HG03442 (cell line): ENCODE data around the gene THAP6.

Experiments
- ATAC-seq: cut with Tn5 transposase; IDR thresholded peaks from one replicate; pipeline ENCODE4 v1.9.1; 2021; ENCODE audit warnings: mild to moderate bottlenecking, moderate library complexity; ENCODE audit not compliant: unreplicated experiment

THAP6 gene

GRCh38 chr4:75567725-75568124 lies 53.5 kb downstream of the THAP6 start:
- ATAC-seq: no peak
